Measurements from ENCODE around the gene ADGRD2. TPM values are rescaled to one million over a fixed set of nuclear protein-coding genes. Genes with fewer than 3 reads are reported as not detected.

ADGRD2 gene
- total RNA-seq, 1 donor from 2014 or later = 0.31 TPM

DNA sequence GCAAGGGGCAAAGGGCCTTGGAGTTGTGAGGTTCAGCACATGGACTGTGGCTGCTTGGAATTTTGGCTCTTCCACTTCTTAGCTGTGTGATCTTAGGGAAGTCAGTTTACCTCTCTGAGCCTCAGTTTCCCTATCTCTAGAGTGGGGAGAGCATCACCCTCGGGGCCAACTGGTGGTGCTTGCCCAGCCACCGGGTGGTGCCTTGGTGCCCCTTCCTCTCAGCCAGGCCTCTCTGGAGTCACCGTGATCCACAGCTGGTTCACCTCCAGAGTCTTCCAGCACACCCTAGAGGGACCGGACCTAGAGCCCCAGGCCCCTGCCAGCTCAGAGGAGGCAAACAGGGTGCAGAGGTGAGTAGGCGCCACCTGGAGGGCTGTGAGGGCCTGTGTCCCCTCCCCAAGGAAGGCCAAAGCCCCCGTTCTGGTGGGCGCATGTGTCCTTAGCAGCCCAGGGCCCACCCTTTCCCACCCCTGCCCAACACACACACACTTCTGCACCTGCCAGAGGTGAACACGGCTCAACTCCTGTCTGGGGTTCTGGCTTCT, 7.7 kb downstream of the ADGRD2 start:
- H3K9me3 Mint-ChIP-seq = no peaks in the 10 kb centered on the region
- no peak overlapping the region for H3K27ac Mint-ChIP-seq
- H3K27me3 Mint-ChIP-seq = peaks cover 35% of the 10 kb centered on the region
- DNase-seq (ENCODE audit: extremely low spot score, unreplicated experiment) = no peak
- no peaks in the 10 kb centered on the region for H3K36me3 Mint-ChIP-seq
- H3K4me3 Mint-ChIP-seq = no peak overlapping the region
- TF ChIP-seq, protein P1, sequence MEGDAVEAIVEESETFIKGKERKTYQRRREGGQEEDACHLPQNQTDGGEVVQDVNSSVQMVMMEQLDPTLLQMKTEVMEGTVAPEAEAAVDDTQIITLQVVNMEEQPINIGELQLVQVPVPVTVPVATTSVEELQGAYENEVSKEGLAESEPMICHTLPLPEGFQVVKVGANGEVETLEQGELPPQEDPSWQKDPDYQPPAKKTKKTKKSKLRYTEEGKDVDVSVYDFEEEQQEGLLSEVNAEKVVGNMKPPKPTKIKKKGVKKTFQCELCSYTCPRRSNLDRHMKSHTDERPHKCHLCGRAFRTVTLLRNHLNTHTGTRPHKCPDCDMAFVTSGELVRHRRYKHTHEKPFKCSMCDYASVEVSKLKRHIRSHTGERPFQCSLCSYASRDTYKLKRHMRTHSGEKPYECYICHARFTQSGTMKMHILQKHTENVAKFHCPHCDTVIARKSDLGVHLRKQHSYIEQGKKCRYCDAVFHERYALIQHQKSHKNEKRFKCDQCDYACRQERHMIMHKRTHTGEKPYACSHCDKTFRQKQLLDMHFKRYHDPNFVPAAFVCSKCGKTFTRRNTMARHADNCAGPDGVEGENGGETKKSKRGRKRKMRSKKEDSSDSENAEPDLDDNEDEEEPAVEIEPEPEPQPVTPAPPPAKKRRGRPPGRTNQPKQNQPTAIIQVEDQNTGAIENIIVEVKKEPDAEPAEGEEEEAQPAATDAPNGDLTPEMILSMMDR (conservative IDR thresholded peaks at IDR 0.05) = no peak
- H3K4me1 Mint-ChIP-seq (ENCODE audit: unreplicated experiment) = peaks cover 4% of the 10 kb centered on the region

DNA sequence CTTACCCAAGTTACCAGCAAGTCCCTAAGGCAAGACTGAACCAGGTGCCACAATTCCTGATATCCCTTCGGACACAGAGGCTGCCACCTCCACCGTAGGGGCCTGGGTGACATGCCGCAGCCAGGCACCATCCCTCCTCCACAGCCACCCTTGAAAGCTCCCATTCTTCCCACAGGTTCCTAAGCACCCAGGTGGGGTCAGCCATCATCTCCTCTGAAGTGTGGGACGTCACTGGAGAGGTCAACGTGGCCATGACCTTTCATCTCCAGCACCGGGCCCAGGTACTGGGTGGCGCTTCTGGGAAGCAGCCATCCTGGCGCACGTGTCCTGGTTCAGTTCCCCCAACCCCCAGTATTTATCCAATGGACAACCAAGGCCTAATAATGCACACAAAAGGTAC, 8.2 kb downstream of the ADGRD2 start:
- DNase-seq (ENCODE audit: extremely low spot score, unreplicated experiment) = no peak

DNA sequence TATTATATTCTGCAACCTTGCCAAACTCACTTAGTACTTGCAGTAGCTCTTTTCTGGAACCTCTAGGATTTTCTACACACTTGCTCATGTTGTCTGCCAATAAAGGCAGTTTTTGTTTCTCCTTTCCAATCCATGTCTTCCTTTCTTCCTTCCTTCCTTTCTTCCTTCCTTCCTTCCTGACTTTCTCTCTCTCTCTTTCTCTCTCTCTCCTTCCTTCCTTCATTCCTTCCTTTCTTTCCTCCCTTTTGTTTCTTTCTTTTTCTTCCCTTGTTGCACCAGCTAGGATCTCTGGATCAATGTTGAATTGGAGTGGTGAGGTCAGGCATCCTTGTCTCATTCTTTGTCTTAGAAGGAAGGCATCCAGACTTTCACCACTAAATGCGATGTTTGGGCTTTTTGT, 12.5 kb downstream of the ADGRD2 start:
- TF ChIP-seq, protein P1 (conservative IDR thresholded peaks at IDR 0.05) = no peak
- H3K27me3 Mint-ChIP-seq = peaks cover 27% of the 10 kb centered on the region
- H3K36me3 Mint-ChIP-seq = no peaks in the 10 kb centered on the region
- no peak overlapping the region for H3K27ac Mint-ChIP-seq
- no peak overlapping the region for H3K4me3 Mint-ChIP-seq
- H3K4me1 Mint-ChIP-seq (ENCODE audit: unreplicated experiment) = no peaks in the 10 kb centered on the region
- H3K9me3 Mint-ChIP-seq = no peaks in the 10 kb centered on the region
- no peak for DNase-seq (ENCODE audit: extremely low spot score, unreplicated experiment)

More for the DNA sequence above, 8.2 kb downstream of the ADGRD2 start:
- H3K9me3 Mint-ChIP-seq = no peaks in the 10 kb centered on the region
- H3K4me1 Mint-ChIP-seq (ENCODE audit: unreplicated experiment) = peaks cover 4% of the 10 kb centered on the region
- no peak overlapping the region for H3K27ac Mint-ChIP-seq
- H3K36me3 Mint-ChIP-seq = no peaks in the 10 kb centered on the region
- TF ChIP-seq, protein P1 (conservative IDR thresholded peaks at IDR 0.05) = no peak
- no peak overlapping the region for H3K4me3 Mint-ChIP-seq
- H3K27me3 Mint-ChIP-seq = peaks cover 40% of the 10 kb centered on the region

DNA sequence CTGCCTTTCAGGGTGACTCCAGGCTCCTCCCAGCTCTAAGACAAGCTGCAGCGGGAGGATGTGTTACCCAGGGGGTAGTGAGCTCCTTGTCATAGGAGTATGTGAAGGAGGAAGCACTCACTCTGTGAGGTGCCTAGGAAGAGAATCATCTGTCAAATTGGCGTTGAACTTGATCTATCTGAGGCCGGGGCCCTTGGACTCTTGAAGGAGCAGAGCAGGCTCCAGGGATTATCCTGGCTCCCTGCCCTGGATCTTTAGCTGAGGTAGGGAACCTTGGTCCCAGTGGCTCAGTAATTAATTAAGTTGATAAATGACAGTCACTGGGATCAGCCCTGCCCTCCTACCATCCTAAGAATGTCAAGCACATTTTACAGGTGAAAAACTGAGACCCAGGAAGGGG, 15.5 kb downstream of the ADGRD2 start:
- Mint-ChIP-seq H3K36me3 (no peaks in the 10 kb centered on the region), H3K9me3 (no peaks in the 10 kb centered on the region), H3K27ac (no peak overlapping the region), H3K4me3 (no peak overlapping the region), H3K27me3 (peaks cover 27% of the 10 kb centered on the region), H3K4me1 (ENCODE audit: unreplicated experiment) (no peaks in the 10 kb centered on the region)
- no peak for DNase-seq (ENCODE audit: extremely low spot score, unreplicated experiment)
- TF ChIP-seq, protein P1 (conservative IDR thresholded peaks at IDR 0.05) = no peak

DNA sequence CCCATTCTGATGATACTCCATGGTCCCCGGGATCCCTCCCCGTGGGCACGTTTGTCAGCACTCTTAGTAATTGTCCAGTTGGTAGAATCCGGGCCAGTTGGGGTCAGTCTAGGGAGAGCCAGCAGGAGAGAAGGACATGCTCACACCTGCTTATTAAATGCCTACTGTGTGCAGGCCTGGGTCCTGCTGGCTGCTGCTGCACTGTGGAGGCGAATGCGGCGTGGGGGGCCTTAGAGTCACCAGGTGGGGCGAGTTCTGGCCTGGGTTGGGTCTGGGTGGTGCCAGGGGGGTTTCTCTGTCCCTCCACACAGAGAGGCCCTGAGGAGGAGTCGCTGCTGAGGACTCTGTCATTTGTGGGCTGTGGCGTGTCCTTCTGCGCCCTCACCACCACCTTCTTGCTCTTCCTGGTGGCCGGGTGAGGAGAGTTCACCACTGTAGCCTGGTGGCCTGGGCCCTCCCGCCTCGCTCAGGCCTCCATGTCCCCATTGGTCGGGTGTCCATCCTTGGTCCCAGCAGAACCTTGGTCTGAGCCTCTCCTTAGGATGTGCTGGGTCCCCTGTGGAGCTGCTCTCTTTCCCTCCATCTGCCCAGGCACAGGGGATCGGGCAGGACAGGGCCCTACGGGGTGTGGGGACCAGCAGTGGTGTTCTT, 17.3 kb downstream of the ADGRD2 start:
- no peaks in the 10 kb centered on the region for H3K36me3 Mint-ChIP-seq
- H3K27me3 Mint-ChIP-seq = peaks cover 20% of the 10 kb centered on the region
- no peak overlapping the region for H3K4me3 Mint-ChIP-seq
- H3K27ac Mint-ChIP-seq = no peak overlapping the region
- DNase-seq (ENCODE audit: extremely low spot score, unreplicated experiment) = no peak
- no peaks in the 10 kb centered on the region for H3K9me3 Mint-ChIP-seq
- TF ChIP-seq, protein P1 (conservative IDR thresholded peaks at IDR 0.05) = no peak
- no peaks in the 10 kb centered on the region for H3K4me1 Mint-ChIP-seq (ENCODE audit: unreplicated experiment)

All from type B pancreatic cell (in vitro differentiated cells).